Measurements from ENCODE around the gene CLHC1.

- TF ChIP-seq, protein P1, sequence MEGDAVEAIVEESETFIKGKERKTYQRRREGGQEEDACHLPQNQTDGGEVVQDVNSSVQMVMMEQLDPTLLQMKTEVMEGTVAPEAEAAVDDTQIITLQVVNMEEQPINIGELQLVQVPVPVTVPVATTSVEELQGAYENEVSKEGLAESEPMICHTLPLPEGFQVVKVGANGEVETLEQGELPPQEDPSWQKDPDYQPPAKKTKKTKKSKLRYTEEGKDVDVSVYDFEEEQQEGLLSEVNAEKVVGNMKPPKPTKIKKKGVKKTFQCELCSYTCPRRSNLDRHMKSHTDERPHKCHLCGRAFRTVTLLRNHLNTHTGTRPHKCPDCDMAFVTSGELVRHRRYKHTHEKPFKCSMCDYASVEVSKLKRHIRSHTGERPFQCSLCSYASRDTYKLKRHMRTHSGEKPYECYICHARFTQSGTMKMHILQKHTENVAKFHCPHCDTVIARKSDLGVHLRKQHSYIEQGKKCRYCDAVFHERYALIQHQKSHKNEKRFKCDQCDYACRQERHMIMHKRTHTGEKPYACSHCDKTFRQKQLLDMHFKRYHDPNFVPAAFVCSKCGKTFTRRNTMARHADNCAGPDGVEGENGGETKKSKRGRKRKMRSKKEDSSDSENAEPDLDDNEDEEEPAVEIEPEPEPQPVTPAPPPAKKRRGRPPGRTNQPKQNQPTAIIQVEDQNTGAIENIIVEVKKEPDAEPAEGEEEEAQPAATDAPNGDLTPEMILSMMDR (IDR thresholded peaks at IDR 0.05) = no peak
- no peak for TF ChIP-seq POLR2AphosphoS5 (IDR thresholded peaks at IDR 0.05)
- no peak for TF ChIP-seq POLR2A (IDR thresholded peaks at IDR 0.05)
- TF ChIP-seq EP300 (IDR thresholded peaks at IDR 0.05) = no peak
Observed at GRCh38 chr2:55231546-55232083, 478 bp downstream of the CLHC1 start.

All from stomach (tissue), 4 donors.